Measurements from ENCODE around the gene CHIC2. TPM values are rescaled to one million over a fixed set of nuclear protein-coding genes. Genes with fewer than 3 reads are reported as not detected.

CHIC2 gene
- total and polyA plus RNA-seq, 4 donors = 18.4 to 31.9 (median 27.7) TPM

DNA sequence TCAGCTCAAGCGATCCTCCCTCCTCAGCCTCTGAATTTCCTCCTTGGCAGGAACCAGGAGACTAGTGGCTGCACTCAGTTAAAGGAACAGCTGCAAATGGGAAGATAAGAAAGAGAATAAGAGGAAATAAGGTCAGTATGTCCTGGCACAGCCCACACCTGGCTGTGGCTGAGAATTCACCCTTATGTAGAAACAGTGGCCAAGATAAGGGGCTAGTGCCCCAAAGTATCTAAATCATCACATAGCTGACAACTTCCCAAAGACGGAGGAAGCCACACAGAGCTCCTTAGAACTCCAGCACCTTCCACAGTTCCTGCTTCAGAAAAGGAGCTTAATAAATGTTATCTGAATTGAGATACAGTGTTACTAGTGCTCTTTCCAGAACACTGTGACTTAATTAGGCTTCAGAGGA, 2.3 kb upstream of the CHIC2 start:
- WGBS, 2 donors = 61 to 63% methylated on average over 2 of the region's 2 CpGs
- H3K27ac ChIP-seq (ENCODE audit: low read depth in 1 of 2, low read length in 2 of 2) = peak overlapping the region in 1 of 2 donors; percentile 84
- ATAC-seq (ENCODE audit: low FRiP score) = no peak

DNA sequence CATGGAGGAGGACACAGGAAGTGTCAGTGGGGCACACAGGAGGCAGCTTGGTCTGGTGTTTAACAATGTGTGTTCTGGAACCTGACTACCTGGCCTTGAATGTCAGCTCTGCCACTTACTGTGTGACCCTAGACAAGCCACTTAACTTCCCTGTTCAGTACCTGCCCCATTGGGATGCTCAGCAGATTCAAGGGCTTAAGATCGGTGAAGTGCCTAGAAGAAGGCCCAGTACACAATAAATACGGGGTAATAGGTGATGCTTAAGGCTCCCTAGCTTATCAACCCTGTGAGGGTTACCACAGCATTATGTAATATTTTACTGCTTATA, 1.6 kb upstream of the CHIC2 start:
- Histone ChIP-seq H3K4me1 (ENCODE audit: control insufficient read depth in 1 of 2, insufficient read depth in 2 of 2, low read length in 2 of 2) (no peaks in the 10 kb centered on the region), H3K27me3 (ENCODE audit: control insufficient read depth in 1 of 2, insufficient read depth in 2 of 2, low read length in 1 of 2) (no peaks in the 10 kb centered on the region), H3K36me3 (ENCODE audit: control insufficient read depth in 1 of 2, insufficient read depth in 2 of 2, low read length in 1 of 2) (no peaks in the 10 kb centered on the region), H3K27ac (ENCODE audit: low read depth in 1 of 2, low read length in 2 of 2) (peak overlapping the region in 1 of 2 donors; percentile 98), H3K9me3 (ENCODE audit: control insufficient read depth, low read length) (no peaks in the 10 kb centered on the region), H3K4me3 (ENCODE audit: low read length in 2 of 2) (no peak overlapping the region)
- DNase-seq (no peak), ATAC-seq (ENCODE audit: low FRiP score) (no peak)
- intact Hi-C loops (cut with DNase I) = loop anchor here (10.0 kb wide), 3 partner anchors 99 to 351 kb away; partner anchors contain the start of gene PDGFRA (in 2 of the 2)
- WGBS, 2 donors = 94 to 95% methylated on average over 2 of the region's 2 CpGs

More for the DNA sequence above, 2.3 kb upstream of the CHIC2 start:
- Histone ChIP-seq H3K4me3 (ENCODE audit: low read length in 2 of 2) (no peak overlapping the region), H3K27me3 (ENCODE audit: control insufficient read depth in 1 of 2, insufficient read depth in 2 of 2, low read length in 1 of 2) (no peaks in the 10 kb centered on the region), H3K4me1 (ENCODE audit: control insufficient read depth in 1 of 2, insufficient read depth in 2 of 2, low read length in 2 of 2) (no peaks in the 10 kb centered on the region), H3K36me3 (ENCODE audit: control insufficient read depth in 1 of 2, insufficient read depth in 2 of 2, low read length in 1 of 2) (no peaks in the 10 kb centered on the region), H3K9me3 (ENCODE audit: control insufficient read depth, low read length) (no peaks in the 10 kb centered on the region)
- DNase-seq = no peak
- intact Hi-C loops (cut with DNase I) = loop anchor here (10.0 kb wide), 3 partner anchors 98 to 352 kb away; partner anchors contain the start of gene PDGFRA (in 2 of the 2)

DNA sequence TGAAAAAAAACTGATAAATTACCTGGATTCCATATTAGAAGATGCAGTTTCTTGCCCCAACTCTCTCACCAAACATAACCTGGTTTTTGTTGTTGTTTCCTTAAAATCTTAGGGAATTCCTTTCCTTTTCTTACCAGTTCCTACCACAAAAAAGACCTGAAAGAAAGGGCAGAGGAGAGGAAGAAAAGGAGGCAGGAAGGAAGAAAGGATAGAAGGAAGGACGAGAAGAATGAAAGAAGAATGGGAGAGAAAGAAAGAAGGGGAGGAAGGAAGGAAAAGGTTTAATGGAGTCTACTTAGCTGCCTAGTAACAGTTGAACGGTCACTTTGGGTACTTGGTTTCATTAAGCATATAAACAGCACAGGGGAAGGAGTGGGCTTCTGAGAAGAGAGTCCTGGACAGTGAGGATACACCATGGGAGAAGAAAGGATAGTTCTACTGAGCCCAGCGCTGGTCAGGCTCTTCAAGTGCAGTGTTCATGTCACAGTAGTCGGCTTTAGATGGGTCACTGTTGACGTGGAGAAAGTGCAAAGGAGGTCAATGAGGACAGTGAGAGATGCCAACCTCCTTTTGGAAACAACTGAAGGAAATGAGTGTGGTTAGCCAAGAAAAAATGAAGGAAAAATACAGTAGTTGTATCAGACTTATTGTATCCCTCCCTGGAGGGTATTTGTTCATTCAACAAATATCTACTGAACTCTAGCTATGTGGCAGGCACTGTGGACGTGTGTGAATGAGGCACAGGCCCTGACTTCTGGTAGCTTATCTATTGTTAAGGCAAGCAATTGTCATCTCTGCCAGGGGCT, 1.1 kb upstream of the CHIC2 start:
- ATAC-seq (ENCODE audit: low FRiP score) = no peak
- DNase-seq = no peak
- Histone ChIP-seq H3K36me3 (ENCODE audit: control insufficient read depth in 1 of 2, insufficient read depth in 2 of 2, low read length in 1 of 2) (no peaks in the 10 kb centered on the region), H3K4me1 (ENCODE audit: control insufficient read depth in 1 of 2, insufficient read depth in 2 of 2, low read length in 2 of 2) (no peaks in the 10 kb centered on the region), H3K9me3 (ENCODE audit: control insufficient read depth, low read length) (no peaks in the 10 kb centered on the region), H3K4me3 (ENCODE audit: low read length in 2 of 2) (peak overlapping the region in 1 of 2 donors; percentile 38), H3K27me3 (ENCODE audit: control insufficient read depth in 1 of 2, insufficient read depth in 2 of 2, low read length in 1 of 2) (no peaks in the 10 kb centered on the region), H3K27ac (ENCODE audit: low read depth in 1 of 2, low read length in 2 of 2) (peak overlapping the region; percentile 72 to 98)
- 33 to 38% methylated on average over 6 of the region's 6 CpGs for WGBS, 2 donors
- intact Hi-C loops (cut with DNase I) = loop anchor here (10.0 kb wide), 3 partner anchors 99 to 351 kb away; partner anchors contain the start of gene PDGFRA (in 2 of the 2)

DNA sequence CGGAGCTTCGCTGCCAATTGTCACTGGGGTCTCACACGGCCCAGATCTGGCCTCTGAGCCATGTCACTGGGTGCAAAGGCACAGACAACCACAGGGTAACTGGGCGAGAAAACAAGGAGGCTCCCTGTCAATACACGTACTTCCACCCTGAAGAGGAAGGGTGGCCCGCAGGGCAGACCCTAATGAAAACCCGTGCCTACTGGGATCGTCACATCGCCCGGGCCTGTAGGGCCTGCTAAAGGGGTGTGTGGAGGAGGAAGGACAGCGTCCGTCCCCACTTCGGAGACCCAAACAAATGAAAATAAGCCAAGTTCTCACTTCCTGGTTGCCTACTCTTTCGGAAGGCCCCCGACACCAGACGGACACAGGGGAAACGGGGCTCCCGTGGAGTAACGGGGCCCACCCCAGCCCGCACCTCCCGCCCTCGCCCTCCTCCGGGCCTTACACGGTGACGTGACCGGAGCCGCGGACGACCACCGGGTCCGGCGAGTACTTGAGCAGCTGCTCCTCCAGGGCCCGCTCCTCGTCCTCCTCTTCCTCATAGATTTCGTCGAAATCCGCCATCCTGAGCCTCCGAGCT, 578 bp downstream of the CHIC2 start:
- peaks cover 0 to 2% of the 10 kb centered on the region in 2 donors for H3K4me1 ChIP-seq (ENCODE audit: control insufficient read depth in 1 of 2, insufficient read depth in 2 of 2, low read length in 2 of 2)
- intact Hi-C loops (cut with DNase I) = loop anchor here (5.0 to 10.0 kb wide), 4 partner anchors 101 to 349 kb away; partner anchors contain the start of gene PDGFRA (in 2 of the 2)

DNA sequence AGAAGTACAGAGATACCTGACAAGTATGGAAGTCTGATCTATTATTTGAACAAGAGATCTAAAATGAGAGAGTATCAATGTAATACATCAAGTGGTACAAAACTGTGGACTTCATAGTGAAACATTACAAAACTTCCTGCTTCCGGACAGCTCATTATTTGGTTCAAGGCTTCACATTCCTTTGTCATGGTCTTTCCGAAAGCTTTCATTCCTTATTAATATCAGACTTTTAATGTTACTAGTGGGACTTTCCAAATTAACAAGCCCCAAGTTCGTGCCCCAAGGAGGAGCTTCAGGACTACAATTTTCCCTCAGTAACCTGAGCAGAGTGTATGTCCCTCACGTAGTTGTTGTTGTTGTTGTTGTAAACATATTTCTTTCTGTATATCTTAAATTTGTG, 1.2 kb downstream of the CHIC2 start:
- Histone ChIP-seq H3K36me3 (ENCODE audit: control insufficient read depth in 1 of 2, insufficient read depth in 2 of 2, low read length in 1 of 2) (no peaks in the 10 kb centered on the region), H3K27me3 (ENCODE audit: control insufficient read depth in 1 of 2, insufficient read depth in 2 of 2, low read length in 1 of 2) (no peaks in the 10 kb centered on the region), H3K9me3 (ENCODE audit: control insufficient read depth, low read length) (no peaks in the 10 kb centered on the region), H3K27ac (ENCODE audit: low read depth in 1 of 2, low read length in 2 of 2) (no peak overlapping the region), H3K4me1 (ENCODE audit: control insufficient read depth in 1 of 2, insufficient read depth in 2 of 2, low read length in 2 of 2) (peaks cover 0 to 2% of the 10 kb centered on the region in 2 donors), H3K4me3 (ENCODE audit: low read length in 2 of 2) (peak overlapping the region; percentile 58 to 85)
- DNase-seq (no peak), ATAC-seq (ENCODE audit: low FRiP score) (no peak)
- intact Hi-C loops (cut with DNase I) = loop anchor here (5.0 to 10.0 kb wide), 4 partner anchors 102 to 348 kb away; partner anchors contain the start of gene PDGFRA (in 2 of the 2)
- WGBS, 2 donors = 0% methylated on average over 4 of the region's 4 CpGs

More for the DNA sequence above, 578 bp downstream of the CHIC2 start:
- 0% methylated on average over 34 to 38 of the region's 38 CpGs for WGBS, 2 donors
- no peaks in the 10 kb centered on the region for H3K36me3 ChIP-seq (ENCODE audit: control insufficient read depth in 1 of 2, insufficient read depth in 2 of 2, low read length in 1 of 2)
- DNase-seq = peak; percentile 65 to 83
- H3K4me3 ChIP-seq (ENCODE audit: low read length in 2 of 2) = peak overlapping the region; percentile 58 to 85
- peak; percentile 59 for ATAC-seq (ENCODE audit: low FRiP score)
- no peaks in the 10 kb centered on the region for H3K27me3 ChIP-seq (ENCODE audit: control insufficient read depth in 1 of 2, insufficient read depth in 2 of 2, low read length in 1 of 2)
- no peaks in the 10 kb centered on the region for H3K9me3 ChIP-seq (ENCODE audit: control insufficient read depth, low read length)
- peak overlapping the region; percentile 31 to 87 for H3K27ac ChIP-seq (ENCODE audit: low read depth in 1 of 2, low read length in 2 of 2)

DNA sequence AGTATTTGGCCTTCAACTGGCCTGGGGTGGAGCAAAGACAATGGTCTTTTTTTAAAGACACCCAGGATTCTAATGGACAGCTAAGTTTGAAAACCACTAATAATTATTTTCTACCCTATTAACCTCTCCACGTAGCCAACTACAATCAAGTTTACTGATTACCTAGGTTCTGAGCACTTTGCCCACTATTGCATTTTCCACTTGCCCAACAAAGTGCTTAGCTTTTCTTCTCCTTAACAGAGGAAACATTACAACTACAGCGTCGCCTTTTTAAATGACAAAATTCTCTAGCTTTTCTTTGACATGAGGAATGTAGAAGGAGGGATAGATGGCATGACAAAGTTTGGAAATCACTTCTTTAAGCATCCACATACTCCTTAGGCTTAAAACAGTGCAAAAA, 2.0 kb downstream of the CHIC2 start:
- Histone ChIP-seq H3K4me3 (ENCODE audit: low read length in 2 of 2) (peak overlapping the region; percentile 58 to 85), H3K4me1 (ENCODE audit: control insufficient read depth in 1 of 2, insufficient read depth in 2 of 2, low read length in 2 of 2) (peaks cover under 1 to 2% of the 10 kb centered on the region in 2 donors), H3K27me3 (ENCODE audit: control insufficient read depth in 1 of 2, insufficient read depth in 2 of 2, low read length in 1 of 2) (no peaks in the 10 kb centered on the region), H3K27ac (ENCODE audit: low read depth in 1 of 2, low read length in 2 of 2) (no peak overlapping the region), H3K36me3 (ENCODE audit: control insufficient read depth in 1 of 2, insufficient read depth in 2 of 2, low read length in 1 of 2) (no peaks in the 10 kb centered on the region), H3K9me3 (ENCODE audit: control insufficient read depth, low read length) (no peaks in the 10 kb centered on the region)
- 36 to 39% methylated on average over 3 of the region's 3 CpGs for WGBS, 2 donors
- intact Hi-C loops (cut with DNase I) = loop anchor here (5.0 to 10.0 kb wide), 4 partner anchors 102 to 348 kb away; partner anchors contain the start of gene PDGFRA (in 2 of the 2)
- DNase-seq (no peak), ATAC-seq (ENCODE audit: low FRiP score) (no peak)

DNA sequence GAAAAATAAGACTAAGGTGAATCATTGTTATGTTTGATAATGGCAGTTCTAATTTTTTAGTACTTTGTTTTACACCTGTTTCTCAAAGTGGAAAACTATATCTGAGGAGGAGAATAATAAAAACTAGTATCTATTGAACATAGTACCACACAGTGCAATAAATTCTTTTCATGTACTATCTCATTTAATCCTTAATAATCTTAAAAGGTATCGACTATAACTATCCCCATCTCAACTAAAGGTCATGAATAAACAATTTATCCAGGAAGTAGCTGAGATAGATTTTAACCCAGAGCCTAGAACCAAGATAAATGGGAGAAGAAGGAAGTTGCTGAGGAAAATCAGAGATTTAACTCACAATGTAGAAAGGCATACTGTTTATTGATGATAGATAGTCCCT, 2.5 kb downstream of the CHIC2 start:
- Histone ChIP-seq H3K9me3 (ENCODE audit: control insufficient read depth, low read length) (no peaks in the 10 kb centered on the region), H3K27me3 (ENCODE audit: control insufficient read depth in 1 of 2, insufficient read depth in 2 of 2, low read length in 1 of 2) (no peaks in the 10 kb centered on the region), H3K27ac (ENCODE audit: low read depth in 1 of 2, low read length in 2 of 2) (no peak overlapping the region), H3K4me1 (ENCODE audit: control insufficient read depth in 1 of 2, insufficient read depth in 2 of 2, low read length in 2 of 2) (peaks cover 2 to 3% of the 10 kb centered on the region in 2 donors), H3K4me3 (ENCODE audit: low read length in 2 of 2) (peak overlapping the region in 1 of 2 donors; percentile 58), H3K36me3 (ENCODE audit: control insufficient read depth in 1 of 2, insufficient read depth in 2 of 2, low read length in 1 of 2) (no peaks in the 10 kb centered on the region)
- no peak for ATAC-seq (ENCODE audit: low FRiP score)
- intact Hi-C loops (cut with DNase I) = loop anchor here (5.0 to 10.0 kb wide), 4 partner anchors 103 to 347 kb away; partner anchors contain the start of gene PDGFRA (in 2 of the 2)
- DNase-seq = no peak
- whole genome bisulfite sequencing, 2 donors = 92 to 98% methylated on average over 1 of the region's 1 CpG

DNA sequence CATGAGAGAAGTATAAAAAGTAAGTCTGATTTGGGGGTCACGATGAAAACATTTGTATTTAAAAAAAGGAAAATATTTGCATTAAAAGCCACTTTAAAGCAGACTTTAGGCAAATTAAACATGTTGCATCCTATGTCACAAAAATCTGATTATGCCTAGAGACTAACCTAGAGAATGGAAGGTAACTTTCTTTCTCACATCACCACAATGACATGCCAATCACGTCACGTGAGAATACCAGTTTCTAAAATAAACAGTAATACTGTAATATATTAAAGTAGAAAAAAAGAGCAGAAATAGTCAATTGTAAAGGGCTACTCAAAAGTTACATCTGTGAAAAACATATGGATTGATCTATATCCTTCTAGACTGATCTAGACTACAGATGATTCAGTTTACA, 3.3 kb downstream of the CHIC2 start:
- Histone ChIP-seq H3K4me1 (ENCODE audit: control insufficient read depth in 1 of 2, insufficient read depth in 2 of 2, low read length in 2 of 2) (peaks cover 2 to 6% of the 10 kb centered on the region in 2 donors), H3K36me3 (ENCODE audit: control insufficient read depth in 1 of 2, insufficient read depth in 2 of 2, low read length in 1 of 2) (no peaks in the 10 kb centered on the region), H3K4me3 (ENCODE audit: low read length in 2 of 2) (peak overlapping the region in 1 of 2 donors; percentile 18), H3K27me3 (ENCODE audit: control insufficient read depth in 1 of 2, insufficient read depth in 2 of 2, low read length in 1 of 2) (no peaks in the 10 kb centered on the region), H3K27ac (ENCODE audit: low read depth in 1 of 2, low read length in 2 of 2) (no peak overlapping the region), H3K9me3 (ENCODE audit: control insufficient read depth, low read length) (no peaks in the 10 kb centered on the region)
- intact Hi-C loops (cut with DNase I) = loop anchor here (5.0 to 10.0 kb wide), 4 partner anchors 104 to 346 kb away; partner anchors contain the start of gene PDGFRA (in 2 of the 2)
- whole genome bisulfite sequencing, 2 donors = 39 to 43% methylated on average over 3 of the region's 3 CpGs
- no peak for DNase-seq
- ATAC-seq (ENCODE audit: low FRiP score) = no peak
